Lower leg skin (tissue), 4 donors: Measurements from ENCODE around the gene AANAT. TPM values are rescaled to one million over a fixed set of nuclear protein-coding genes. Genes with fewer than 3 reads are reported as not detected.

Experiments used
- DNase-seq, 2 donors: peaks; one replicate each; pipeline ENCODE4 v3.0.0-alpha.2; 2019; ENCODE audit warnings: low spot score in 2 of 2
- H3K4me3 ChIP-seq: fragments of 200-600 bp; sonication (generic); 2 replicates; pipeline ENCODE4 v1.5.1; 2017; ENCODE audit warnings: mild to moderate bottlenecking, low read depth; ENCODE audit not compliant: poor library complexity, severe bottlenecking
- POLR2A ChIP-seq, 2 donors: fragments of 450-650 bp; IDR thresholded peaks; one replicate each; pipeline ENCODE4 v1.6.1; 2016 to 2017; ENCODE audit warnings: antibody characterized with exemption in 2 of 2, mild to moderate bottlenecking in 1 of 2, moderate library complexity in 1 of 2
- WGBS, 2 donors: methylation state at CpG; one replicate each; pipeline ENCODE4 v1.1.5; 2018; 5-methylcytosine and 5-hydroxymethylcytosine counted together
- intact Hi-C: fragments of 100-400 bp; cut with DNase I; formaldehyde crosslinking; loops from one replicate; pipeline ENCODE4 v1.15.0; 2023; ENCODE audit warnings: low total_unique reads
- total RNA-seq, 4 donors: library from RNA; depleted of rRNA; stranded (reverse); fragments of >200 nt; gene quantifications; one replicate each; pipeline ENCODE4 v1.1.0, GENCODE V29; 2016
- TF ChIP-seq, protein P1 (sequence below), 3 donors: fragments of 450-650 bp; IDR thresholded peaks; one replicate each; pipeline ENCODE4 v1.5.1; 2016; ENCODE audit warnings: antibody characterized with exemption in 3 of 3, mild to moderate bottlenecking in 3 of 3, moderate library complexity in 2 of 3

The AANAT gene
- total RNA-seq, 4 donors from 2014 or later = not detected

DNA sequence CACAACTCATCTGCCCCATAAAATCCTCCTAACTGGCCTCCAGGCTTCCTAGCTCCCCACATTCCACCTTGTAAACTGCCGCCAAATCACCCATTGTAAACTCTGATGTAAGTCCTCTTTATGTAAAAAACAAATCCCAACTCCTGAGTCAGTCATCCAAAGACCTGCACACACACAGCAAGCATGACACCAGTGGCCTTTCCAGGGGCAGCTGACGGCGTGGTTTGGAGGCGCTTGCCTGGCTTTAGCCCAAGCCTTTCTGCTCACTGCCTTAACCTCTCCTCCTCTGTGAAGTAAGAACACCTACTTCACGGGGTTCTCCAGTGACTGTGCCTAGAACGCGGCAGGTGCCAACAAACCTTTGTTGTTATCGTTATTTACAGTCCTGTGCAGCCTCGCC, 28.5 kb upstream of the AANAT start:
- intact Hi-C loops = no loop called here
- WGBS, 2 donors = 73 to 77% methylated on average over 9 of the region's 9 CpGs
- TF ChIP-seq, protein P1, sequence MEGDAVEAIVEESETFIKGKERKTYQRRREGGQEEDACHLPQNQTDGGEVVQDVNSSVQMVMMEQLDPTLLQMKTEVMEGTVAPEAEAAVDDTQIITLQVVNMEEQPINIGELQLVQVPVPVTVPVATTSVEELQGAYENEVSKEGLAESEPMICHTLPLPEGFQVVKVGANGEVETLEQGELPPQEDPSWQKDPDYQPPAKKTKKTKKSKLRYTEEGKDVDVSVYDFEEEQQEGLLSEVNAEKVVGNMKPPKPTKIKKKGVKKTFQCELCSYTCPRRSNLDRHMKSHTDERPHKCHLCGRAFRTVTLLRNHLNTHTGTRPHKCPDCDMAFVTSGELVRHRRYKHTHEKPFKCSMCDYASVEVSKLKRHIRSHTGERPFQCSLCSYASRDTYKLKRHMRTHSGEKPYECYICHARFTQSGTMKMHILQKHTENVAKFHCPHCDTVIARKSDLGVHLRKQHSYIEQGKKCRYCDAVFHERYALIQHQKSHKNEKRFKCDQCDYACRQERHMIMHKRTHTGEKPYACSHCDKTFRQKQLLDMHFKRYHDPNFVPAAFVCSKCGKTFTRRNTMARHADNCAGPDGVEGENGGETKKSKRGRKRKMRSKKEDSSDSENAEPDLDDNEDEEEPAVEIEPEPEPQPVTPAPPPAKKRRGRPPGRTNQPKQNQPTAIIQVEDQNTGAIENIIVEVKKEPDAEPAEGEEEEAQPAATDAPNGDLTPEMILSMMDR (IDR thresholded peaks at IDR 0.05) = no peak
- no peak for TF ChIP-seq POLR2A (IDR thresholded peaks at IDR 0.05)
- DNase-seq = no peak
- H3K4me3 ChIP-seq = no peak overlapping the region

GRCh38 chr17:76439314-76439928, 28.0 kb upstream of the AANAT start:
- no peak for DNase-seq
- intact Hi-C loops = no loop called here
- TF ChIP-seq, protein P1 (IDR thresholded peaks at IDR 0.05) = no peak
- no peak for TF ChIP-seq POLR2A (IDR thresholded peaks at IDR 0.05)
- H3K4me3 ChIP-seq = no peak overlapping the region
- WGBS, 2 donors = 90 to 92% methylated on average over 6 of the region's 6 CpGs

- H3K4me3 ChIP-seq = no peak overlapping the region
- TF ChIP-seq, protein P1 (IDR thresholded peaks at IDR 0.05) = no peak
- no peak for TF ChIP-seq POLR2A (IDR thresholded peaks at IDR 0.05)
- WGBS, 2 donors = 78 to 90% methylated on average over 2 of the region's 2 CpGs
- DNase-seq = no peak
- intact Hi-C loops = no loop called here
Observed at GRCh38 chr17:76440751-76441362, 26.5 kb upstream of the AANAT start.

- intact Hi-C loops = no loop called here
- TF ChIP-seq POLR2A (IDR thresholded peaks at IDR 0.05) = no peak
- TF ChIP-seq, protein P1 (IDR thresholded peaks at IDR 0.05) = no peak
- WGBS, 2 donors = 75 to 83% methylated on average over 13 of the region's 13 CpGs
- H3K4me3 ChIP-seq = no peak overlapping the region
- no peak for DNase-seq
Observed at GRCh38 chr17:76441686-76442340, 25.6 kb upstream of the AANAT start.

DNA sequence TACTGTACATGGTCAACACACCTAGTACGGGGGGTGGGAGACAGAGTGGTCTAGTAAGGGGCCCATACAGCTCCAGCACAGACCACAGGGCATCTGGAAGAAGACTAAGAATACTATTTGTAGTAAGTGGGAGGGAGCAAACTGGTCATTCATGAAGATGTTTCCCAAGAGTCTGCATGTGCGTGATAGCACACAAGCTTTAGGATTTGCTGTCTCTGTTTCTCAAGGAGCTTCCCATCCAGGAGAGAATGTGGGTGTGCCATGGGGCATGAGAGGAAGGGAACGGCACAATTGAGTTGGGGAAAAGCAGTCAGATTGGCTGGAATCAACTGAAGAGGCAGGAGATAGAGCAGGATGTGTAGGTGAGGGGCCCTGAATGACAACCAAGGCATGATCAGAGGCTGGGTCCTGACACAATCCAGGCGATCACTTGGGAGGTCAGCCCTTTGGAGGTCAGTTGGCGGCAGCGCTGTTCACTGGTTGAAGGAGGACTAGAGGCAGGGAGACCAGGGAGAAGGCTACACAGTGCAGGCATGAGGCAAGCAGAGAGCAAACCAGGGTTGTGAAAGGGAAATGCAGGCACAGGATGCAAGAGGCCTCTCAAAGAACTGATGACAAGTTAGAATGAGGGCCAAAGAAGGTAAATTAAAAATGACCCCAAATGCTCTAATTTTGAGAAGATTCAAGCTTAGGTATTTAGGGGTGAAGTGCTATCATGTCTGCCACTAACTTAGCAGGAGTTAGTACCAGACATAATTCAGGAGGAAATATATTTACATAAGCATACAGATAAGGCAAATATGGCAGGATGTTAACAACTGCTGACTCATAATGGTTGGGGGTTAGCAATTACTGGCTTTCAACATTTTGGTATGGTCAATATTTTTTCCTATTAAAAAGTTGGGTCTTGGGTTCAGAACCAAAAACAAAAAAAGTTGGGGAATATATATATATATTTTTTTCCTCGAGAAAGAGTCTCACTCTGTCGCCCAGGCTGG, 24.8 kb upstream of the AANAT start:
- TF ChIP-seq, protein P1 (IDR thresholded peaks at IDR 0.05) = no peak
- TF ChIP-seq POLR2A (IDR thresholded peaks at IDR 0.05) = no peak
- no peak for DNase-seq
- 95 to 96% methylated on average over 8 of the region's 8 CpGs for WGBS, 2 donors
- intact Hi-C loops = no loop called here
- H3K4me3 ChIP-seq = no peak overlapping the region
